ENCODE measurements around the gene RMI1. TPM values are rescaled to one million over a fixed set of nuclear protein-coding genes. Genes with fewer than 3 reads are reported as not detected.
"Not testable (repeated sequence)": the region's sequence is repeated elsewhere in the genome, so short reads cannot be mapped to it uniquely, and the experiment has no call there.

Gene RMI1
- total and polyA plus RNA-seq, 10 of the 15 experiments (the other 5 are each of a cell fraction or from before 2014, with no cell fraction given) = 3.6 to 34.1 (median 16.1) TPM

DNA sequence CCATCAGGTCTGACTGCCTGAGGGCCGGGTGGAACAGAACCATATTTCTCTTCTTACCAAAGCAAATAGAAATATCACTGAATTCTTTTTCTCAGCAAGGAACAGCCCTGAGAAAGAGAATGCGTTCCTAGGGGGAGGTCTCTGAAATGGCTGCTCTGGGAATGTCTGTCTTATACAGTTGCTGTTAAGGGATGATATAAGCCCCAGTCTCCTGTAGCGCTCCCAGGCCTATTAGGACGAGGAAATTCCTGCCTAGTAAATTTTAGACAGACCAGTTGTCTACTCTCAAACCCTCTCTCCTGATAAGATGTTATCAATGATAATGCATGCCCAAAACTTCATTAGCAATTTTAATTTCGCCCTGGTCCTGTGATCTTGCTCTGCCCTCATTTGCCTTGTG, 61.3 kb downstream of the RMI1 start:
- H2AFZ ChIP-seq (ENCODE audit: control insufficient read depth, low read depth, low read length); H3K9me3 ChIP-seq (replicated peaks; ENCODE audit: control insufficient read depth, insufficient read depth, low read length); H3K27me3 ChIP-seq (replicated peaks in 1 of 2; ENCODE audit: control insufficient read depth in 2 of 2, insufficient read depth in 2 of 2, low read length in 1 of 2); intact Hi-C loops (cut with micrococcal nuclease; ENCODE audit: unreplicated experiment); in situ Hi-C loops (cut with MboI); POLR2A ChIA-PET; H3K4me2 ChIP-seq (ENCODE audit: control insufficient read depth, insufficient read depth); H3K27ac ChIP-seq (ENCODE audit: control insufficient read depth, insufficient read depth); ATAC-seq; SMC1A ChIA-PET (ENCODE audit: uncharacterized antibody, unreplicated experiment); FAIRE-seq; H4K20me1 ChIP-seq (ENCODE audit: control insufficient read depth, insufficient read depth); CTCF ChIA-PET; H3K79me2 ChIP-seq (ENCODE audit: control insufficient read depth, insufficient read depth, low read length); BruUV-seq (replicated peaks); DNase-seq (ENCODE audit: low read depth, low spot score); H3K36me3 ChIP-seq (ENCODE audit: control insufficient read depth in 2 of 2, insufficient read depth in 2 of 2, low read length in 1 of 2); RAD21 ChIA-PET (ENCODE audit: unreplicated experiment); H3K4me1 ChIP-seq (ENCODE audit: control insufficient read depth, insufficient read depth, low read length); H3K4me3 ChIP-seq; H3K9ac ChIP-seq (ENCODE audit: control insufficient read depth, insufficient read depth, low read length): not testable (repeated sequence)
- WGBS (ENCODE audit: insufficient coverage, insufficient replicate concordance, low lambda C conversion rate, missing lambda C conversion rate) = 27% methylated on average over 5 of the region's 5 CpGs

DNA sequence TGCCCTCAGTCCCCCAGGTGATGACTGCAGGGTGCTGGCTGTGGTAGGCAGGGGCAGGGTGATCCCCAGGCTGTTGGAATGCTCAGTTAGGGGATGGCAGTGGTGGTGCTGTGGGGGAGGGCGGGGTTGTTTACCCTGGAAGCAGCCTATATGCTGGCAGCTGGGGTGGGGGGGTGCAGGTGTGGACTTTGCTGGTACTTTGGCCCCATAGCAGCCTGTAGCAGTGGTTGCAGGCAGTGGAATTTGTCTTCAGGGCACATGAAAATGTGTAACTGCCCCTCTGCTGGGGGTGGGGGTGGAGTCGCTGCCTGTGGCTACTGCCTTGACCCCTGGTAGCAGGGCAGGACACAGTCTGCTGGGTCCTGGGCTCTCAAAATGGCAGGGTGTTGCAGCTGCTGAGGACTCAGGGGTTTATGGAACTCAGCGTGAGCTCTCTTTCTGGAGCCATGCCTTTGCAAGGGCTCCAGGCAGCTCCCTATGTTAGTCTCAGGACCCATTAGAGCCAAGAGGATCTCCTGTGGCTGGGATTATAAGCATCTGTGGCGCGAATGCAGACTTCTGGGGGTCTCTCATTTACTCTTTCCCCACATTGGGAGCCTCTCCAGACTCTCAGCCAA, 65.0 kb downstream of the RMI1 start:
- in situ Hi-C loops (cut with MboI) = no loop called here
- SMC1A ChIA-PET (ENCODE audit: uncharacterized antibody, unreplicated experiment) = no interaction called here
- no TSS peak for BruUV-seq (replicated peaks)
- WGBS (ENCODE audit: insufficient coverage, insufficient replicate concordance, low lambda C conversion rate, missing lambda C conversion rate) = 29% methylated on average over 5 of the region's 5 CpGs
- Histone ChIP-seq H3K4me3 (no peak overlapping the region), H4K20me1 (ENCODE audit: control insufficient read depth, insufficient read depth) (no peaks in the 10 kb centered on the region), H3K9ac (ENCODE audit: control insufficient read depth, insufficient read depth, low read length) (no peak overlapping the region), H3K4me1 (ENCODE audit: control insufficient read depth, insufficient read depth, low read length) (no peaks in the 10 kb centered on the region), H3K27ac (ENCODE audit: control insufficient read depth, insufficient read depth) (no peak overlapping the region), H3K9me3 (replicated peaks; ENCODE audit: control insufficient read depth, insufficient read depth, low read length) (no peaks in the 10 kb centered on the region; the same call in 2 of the 3 replicates), H3K4me2 (ENCODE audit: control insufficient read depth, insufficient read depth) (no peak overlapping the region), H3K36me3 (ENCODE audit: control insufficient read depth in 2 of 2, insufficient read depth in 2 of 2, low read length in 1 of 2) (no peaks in the 10 kb centered on the region), H3K79me2 (ENCODE audit: control insufficient read depth, insufficient read depth, low read length) (no peaks in the 10 kb centered on the region), H2AFZ (ENCODE audit: control insufficient read depth, low read depth, low read length) (no peak overlapping the region), H3K27me3 (replicated peaks in 1 of 2; ENCODE audit: control insufficient read depth in 2 of 2, insufficient read depth in 2 of 2, low read length in 1 of 2) (no peaks in the 10 kb centered on the region)
- intact Hi-C loops (cut with micrococcal nuclease; ENCODE audit: unreplicated experiment) = no loop called here
- no peak for ATAC-seq
- no peak for FAIRE-seq
- POLR2A ChIA-PET = no interaction called here
- CTCF ChIA-PET = no interaction called here
- TF ChIP-seq PAX5 (IDR thresholded peaks at IDR 0.05; ENCODE audit: borderline replicate concordance, low read depth, low read length) (no peak), BACH1 (IDR thresholded peaks at IDR 0.05; ENCODE audit: borderline replicate concordance) (no peak), POU2F2 (IDR thresholded peaks at IDR 0.05; ENCODE audit: borderline replicate concordance, low read depth, low read length) (no peak), IKZF1 (conservative IDR thresholded peaks at IDR 0.05) (no peak), RB1 (IDR thresholded peaks at IDR 0.05; ENCODE audit: borderline replicate concordance) (no peak)
- TF ChIP-seq, protein P1, sequence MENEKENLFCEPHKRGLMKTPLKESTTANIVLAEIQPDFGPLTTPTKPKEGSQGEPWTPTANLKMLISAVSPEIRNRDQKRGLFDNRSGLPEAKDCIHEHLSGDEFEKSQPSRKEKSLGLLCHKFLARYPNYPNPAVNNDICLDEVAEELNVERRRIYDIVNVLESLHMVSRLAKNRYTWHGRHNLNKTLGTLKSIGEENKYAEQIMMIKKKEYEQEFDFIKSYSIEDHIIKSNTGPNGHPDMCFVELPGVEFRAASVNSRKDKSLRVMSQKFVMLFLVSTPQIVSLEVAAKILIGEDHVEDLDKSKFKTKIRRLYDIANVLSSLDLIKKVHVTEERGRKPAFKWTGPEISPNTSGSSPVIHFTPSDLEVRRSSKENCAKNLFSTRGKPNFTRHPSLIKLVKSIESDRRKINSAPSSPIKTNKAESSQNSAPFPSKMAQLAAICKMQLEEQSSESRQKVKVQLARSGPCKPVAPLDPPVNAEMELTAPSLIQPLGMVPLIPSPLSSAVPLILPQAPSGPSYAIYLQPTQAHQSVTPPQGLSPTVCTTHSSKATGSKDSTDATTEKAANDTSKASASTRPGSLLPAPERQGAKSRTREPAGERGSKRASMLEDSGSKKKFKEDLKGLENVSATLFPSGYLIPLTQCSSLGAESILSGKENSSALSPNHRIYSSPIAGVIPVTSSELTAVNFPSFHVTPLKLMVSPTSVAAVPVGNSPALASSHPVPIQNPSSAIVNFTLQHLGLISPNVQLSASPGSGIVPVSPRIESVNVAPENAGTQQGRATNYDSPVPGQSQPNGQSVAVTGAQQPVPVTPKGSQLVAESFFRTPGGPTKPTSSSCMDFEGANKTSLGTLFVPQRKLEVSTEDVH (IDR thresholded peaks at IDR 0.05; ENCODE audit: low read depth, partially characterized antibody) = no peak
- DNase-seq (ENCODE audit: low read depth, low spot score) = no peak
- RAD21 ChIA-PET (ENCODE audit: unreplicated experiment) = no interaction called here
